Fibroblast of peridontal ligament (primary cell): Measurements from ENCODE around the gene AGMO.
A peak's percentile ranks its signal among the peaks of the same experiment; 100 is the strongest.
"Not testable (repeated sequence)": the region's sequence is repeated elsewhere in the genome, so short reads cannot be mapped to it uniquely, and the experiment has no call there.

ENCODE experiments used
- DNase-seq: peaks from one replicate; pipeline ENCODE4 v3.0.0-alpha.2; 2010; ENCODE audit errors: extremely low read depth

AGMO gene

DNA sequence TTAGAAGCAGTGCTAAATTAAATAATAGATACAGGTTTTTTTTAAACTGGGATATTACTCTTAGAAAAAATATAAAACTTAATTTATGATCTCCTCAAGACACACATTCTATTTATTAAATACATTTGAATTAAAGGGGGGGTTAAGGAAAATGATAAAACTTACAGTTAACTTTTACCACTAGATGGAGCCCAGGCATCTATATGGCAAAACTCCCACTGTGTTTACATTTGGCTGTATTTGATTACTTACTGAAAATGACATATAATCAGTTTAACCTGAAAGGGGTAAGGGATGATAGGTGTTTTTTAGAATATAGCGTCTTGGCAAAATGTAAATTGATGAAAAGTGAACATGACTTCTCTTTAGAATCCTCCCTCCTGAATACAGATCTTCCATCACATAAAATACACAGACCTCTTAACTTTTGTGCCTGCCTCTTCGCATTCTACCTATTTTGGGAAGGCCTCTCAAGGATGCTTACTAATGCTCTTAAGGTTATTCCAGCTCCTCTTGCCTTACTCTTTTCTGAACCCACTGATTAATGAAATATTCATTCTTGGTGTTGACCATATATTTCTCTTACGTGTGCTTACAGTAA is 235.7 kb downstream of the AGMO start:
- peak; percentile 59 for DNase-seq

DNA sequence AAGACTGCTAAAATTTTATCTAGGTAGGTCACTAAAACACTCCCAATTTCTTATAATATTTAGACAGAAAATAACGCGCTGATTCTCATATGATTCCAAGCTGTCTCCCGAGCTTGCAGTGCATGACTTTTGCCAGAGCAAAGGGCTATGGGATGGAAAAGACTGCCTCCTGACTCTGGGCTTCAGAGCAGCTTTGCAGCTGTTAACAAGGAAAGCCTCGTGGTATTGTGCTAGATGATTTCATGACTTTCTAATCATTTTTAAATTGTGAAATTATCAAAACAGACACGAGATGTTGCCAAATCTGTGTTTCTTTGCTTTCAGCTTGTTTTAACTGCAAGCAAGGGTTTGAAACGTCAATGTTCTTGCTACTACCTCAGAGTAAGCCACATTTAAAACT is 238.3 kb downstream of the AGMO start:
- peak; percentile 29 for DNase-seq

DNA sequence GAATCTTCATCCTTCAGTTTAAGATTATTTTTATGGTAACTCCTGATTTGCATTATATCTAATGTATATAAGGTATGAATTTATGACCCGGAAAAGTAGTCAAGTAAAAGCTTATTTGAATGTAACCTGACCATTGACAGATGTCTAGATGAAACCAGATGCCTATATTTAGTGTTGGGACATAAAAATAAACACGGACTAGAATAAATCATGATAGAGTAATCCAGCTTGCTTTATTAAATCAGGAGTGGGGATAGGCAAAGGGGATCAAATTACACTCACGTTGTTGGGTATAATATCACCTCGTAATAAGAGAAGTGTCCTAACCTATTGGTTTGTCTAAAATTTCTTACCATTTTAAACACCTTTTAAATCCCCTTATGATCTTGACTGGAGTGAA is 244.6 kb downstream of the AGMO start:
- no peak for DNase-seq

DNA sequence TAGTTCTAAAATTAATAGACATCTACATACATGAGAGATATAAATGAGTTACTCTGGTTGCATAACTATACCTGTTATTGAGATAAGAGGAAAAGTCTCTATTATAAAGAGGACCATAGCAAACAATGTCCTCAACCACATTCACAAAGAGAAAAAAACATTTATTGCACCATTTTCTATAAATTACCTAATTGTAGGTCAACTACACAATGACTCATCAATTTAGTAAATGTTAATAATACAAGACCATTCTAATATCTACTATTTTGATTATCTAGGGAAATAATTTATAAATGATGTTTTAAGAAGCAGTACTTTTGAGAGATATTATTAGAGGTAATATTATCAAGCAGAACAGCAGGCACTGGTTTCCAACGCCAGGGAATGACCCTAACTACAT is 246.1 kb downstream of the AGMO start:
- DNase-seq, result no peak

DNA sequence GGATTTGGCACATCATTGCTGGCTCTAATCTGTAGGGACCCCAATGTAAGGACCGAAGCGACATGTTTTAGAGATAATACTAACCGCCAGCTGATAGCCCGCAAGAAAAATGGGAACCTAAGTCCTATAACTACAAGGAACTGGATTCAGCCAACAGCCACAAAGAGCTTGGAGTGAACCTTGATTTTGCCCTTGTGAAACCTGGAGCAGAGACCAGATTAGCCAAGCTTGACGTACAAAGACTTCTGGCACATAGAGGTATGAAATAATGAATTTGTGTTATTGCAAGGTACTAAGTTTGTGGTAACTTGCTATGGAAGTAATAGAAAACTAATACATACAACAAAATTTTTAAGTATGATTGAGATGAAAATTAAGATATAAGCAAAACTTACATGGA is 246.9 kb downstream of the AGMO start:
- no peak for DNase-seq

DNA sequence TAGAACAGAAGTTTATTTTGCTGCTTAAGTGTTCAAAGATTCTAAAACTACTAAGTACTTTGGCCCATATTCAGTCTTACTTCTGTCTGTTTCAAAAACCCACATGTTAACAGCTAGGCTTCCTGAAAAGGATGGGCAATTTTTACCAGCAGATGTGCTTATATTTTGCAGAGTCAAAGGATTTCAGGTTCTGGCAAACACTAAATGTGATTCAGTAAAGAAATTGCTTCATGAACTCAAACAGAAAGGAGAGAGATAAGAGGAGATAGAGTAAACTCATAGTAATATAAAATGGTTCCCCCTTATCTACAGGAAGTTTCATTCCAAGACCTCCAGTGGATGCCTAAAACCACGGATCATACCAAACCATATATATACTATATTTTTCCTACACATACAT is 248.5 kb downstream of the AGMO start:
- DNase-seq, result no peak

DNA sequence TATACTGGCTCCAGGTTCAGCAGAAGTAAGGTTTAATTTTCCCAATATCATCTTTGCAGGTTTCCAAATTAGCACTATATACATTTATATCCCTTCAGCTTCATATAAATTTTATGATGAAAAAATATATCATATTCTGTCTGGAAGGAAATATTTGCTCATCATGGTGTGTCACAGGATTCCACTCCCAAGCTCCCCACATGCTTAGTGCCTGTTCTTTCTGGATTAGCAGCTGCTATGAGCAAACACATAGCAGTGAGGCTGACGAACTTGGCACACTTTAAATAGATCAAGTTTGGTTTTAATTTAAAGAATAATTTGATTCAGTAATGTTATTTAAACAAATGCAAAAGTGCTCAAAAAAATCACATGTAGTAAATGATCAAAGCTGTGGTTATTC is 251.9 kb downstream of the AGMO start:
- peak; percentile 48 for DNase-seq

DNA sequence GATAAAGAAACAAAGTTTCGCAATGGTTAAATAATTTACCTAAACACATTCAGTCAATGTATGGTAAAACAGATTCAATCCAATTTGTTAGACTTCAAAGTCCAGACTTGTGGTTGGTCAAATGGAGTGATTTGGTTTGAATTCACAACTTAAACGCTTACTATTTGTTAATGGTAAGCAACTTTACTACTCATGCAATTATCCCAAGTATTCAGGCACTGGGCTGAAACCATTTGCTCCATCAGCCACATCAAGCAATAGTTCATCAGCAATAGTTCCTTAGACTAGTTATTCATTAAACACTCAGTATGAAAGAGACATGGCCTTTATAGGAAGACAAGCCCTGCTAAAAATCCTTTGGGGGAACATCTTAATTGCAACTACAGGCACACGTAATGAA is 253.0 kb downstream of the AGMO start:
- DNase-seq, result no peak

DNA sequence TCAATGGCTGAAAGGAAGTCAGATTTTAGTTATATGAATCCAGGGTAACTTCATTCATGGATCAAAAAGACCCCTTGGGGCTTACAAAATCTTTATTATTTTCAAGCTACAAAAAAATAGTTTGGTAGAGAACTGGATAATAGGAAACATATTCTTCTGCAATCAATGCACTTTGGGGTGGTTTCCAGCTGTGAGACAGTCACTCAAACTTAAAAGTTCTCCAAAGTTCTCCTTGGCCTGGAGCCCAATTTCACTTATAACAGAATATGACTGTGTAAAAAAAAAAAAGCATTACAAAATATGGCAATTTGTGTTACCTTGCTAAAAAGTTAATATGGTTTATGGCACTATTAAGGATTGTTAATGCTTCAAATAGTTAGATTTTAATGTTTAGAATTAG is 255.5 kb downstream of the AGMO start:
- peak; percentile 8 for DNase-seq

DNA sequence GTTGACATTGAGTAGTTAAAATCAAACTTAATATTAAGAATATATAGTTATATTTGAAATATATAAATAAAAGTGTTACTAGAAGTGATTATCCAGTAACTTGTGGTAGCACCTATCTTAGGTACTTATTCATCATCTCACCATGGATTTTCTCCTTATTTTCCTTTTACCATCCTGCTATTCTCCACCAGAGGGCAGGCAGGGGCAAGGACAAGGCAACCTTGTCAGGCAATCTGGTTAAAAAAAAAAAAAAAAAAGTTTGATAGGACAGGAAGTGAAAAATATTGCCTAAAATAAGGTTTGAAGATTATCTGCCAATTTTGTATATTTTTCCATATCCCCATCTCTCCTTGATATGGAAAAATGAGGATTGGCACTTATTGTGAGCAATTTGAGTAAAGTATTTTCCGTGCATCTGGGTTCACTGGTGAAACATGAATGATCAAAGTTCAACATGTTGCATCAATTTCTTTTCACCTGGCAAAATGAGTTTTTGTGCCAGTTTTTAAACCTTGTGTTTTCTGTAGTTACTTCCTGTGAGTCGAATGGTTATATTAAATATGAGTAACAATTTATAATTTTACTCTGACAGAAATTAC is 256.7 kb downstream of the AGMO start:
- peak; percentile 63 for DNase-seq

DNA sequence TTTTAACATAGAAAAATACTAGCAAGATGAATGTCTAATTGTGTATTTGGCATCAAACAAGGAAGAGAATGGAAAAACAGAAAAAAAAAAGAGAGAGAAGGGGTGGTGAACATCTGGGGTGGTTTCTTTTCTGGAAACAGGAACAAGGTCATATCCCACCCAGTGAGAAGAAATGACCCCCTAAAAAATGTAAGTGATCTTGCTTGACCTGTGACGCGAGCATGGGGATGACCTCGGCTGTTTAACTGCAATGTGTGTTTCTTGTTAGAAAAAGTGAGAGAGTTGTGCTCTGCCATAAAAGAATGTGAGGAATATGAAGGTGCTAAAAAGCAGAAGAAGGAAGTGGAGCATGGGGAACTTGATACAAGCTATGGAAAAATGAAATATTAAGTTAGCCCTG is 258.5 kb downstream of the AGMO start:
- DNase-seq, result no peak

DNA sequence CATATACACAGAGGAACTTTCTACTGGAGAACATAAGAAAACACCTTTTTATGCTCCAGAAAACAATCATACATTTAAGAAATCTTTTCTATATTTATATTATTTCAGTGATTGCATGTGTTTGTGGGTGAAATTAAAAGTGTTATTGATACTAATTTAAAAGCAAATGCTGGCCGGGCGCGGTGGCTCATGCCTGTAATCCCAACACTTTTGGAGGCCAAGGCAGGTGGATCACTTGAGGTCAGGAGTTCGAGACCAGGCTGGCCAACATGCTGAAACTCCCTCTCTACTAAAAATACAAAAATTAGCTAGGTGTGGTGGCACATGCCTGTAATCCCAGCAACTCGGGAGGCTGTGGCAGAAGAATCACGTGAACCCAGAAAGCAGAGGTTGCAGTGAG is 260.8 kb downstream of the AGMO start:
- DNase-seq, result not testable (repeated sequence)

DNA sequence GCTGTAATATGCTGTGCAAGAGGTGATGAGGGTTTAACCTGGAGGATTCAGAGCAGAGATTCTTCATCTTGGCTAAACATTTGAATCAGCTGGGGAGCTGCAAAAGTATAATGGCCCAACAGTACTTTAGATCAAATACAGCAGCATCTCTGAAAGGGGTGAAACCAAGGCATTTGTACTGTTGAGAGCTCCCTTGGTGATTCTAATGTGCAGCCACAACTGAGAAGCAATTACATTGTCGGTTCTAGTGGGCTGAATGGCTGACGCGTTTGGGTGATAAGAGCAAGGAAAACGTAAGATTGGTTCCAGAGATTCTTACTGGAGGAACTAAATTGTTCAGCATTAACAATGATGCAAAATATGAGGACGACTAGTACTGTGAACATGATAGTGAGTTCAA is 269.7 kb downstream of the AGMO start:
- DNase-seq, result no peak

DNA sequence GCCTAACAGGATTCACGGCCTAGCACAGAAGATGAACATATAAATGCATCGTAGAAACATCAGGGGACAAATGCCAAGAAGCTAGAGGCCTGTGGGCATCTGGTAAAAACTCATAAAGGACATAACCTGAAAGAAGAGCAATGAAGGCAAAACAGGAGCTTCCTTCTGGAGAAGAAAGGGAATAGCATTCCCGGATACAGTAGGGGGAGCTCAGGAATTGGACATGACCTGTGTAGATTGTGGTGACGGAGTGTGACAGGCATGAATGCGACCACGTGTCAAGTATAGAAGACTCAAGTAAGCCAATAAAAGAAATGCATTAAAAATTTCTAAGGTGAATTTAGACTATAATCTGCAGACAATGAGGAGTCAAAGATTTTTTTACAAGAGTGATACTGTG is 270.1 kb downstream of the AGMO start:
- no peak for DNase-seq

DNA sequence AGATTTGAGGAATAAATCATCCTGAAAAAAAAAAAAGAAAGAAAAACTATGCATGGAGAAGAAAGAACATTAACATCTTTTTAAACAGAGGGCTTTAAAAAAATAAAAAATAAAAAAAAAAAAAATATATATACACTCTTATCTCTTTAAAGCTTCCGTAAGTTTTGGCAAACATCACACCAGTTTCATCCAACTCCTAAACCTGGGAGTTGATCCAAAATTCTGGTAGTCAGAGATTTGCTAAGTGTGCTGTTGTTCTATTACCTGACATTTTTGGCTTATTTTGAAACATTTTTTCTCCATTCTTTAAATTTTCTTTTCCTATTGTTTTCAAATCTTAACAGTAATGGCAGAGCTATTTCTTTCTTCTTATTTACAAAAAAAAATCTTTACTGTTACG is 273.1 kb downstream of the AGMO start:
- no peak for DNase-seq

DNA sequence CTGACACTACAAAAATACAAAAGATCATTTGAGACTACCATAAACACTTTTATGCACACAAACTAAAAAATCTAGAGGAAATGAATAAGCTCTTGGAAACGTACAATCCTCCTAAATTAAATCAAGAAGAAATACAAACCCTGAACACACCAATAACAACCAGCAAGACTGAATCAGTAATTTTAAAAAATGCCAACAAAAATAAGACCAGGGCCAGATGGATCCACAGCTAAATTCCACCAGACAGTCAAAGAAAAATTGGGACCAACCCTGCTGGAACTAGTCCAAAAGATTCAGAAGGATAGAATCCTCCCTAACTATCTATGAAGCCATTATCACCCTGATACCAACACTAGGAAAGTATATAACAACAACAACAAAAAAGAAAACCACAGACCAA is 277.4 kb downstream of the AGMO start:
- DNase-seq, result no peak

DNA sequence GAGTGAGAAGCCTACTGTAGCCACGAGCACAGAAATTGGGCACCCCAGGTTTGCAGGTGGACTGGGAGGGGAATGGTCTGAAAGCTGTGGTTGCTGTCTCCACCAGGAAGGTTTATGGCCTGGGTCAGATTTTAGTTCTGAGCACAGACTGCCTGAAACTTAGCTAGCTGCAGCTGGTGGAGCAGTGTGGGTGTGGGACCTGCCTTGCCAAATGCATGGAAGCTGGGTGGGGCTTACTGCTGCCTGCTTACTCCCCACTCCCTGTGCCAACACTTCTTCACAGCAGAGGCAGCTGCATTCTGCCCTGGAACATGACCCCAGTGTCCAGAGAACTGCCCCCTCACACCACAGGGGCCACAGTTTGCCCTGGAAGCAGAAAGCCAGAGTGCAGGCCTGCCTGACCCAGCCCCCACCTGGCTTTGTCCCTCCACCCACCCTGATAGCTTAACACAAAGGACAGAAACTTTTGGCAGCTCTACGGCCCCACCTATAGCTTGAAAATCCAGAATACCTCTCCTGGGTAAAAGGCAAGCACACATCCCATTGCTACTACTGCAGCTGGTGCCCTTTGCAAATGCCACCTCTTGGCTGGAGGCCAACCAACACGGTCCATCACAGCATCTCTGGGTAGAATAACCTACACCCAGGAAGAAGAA is 281.6 kb downstream of the AGMO start:
- no peak for DNase-seq

DNA sequence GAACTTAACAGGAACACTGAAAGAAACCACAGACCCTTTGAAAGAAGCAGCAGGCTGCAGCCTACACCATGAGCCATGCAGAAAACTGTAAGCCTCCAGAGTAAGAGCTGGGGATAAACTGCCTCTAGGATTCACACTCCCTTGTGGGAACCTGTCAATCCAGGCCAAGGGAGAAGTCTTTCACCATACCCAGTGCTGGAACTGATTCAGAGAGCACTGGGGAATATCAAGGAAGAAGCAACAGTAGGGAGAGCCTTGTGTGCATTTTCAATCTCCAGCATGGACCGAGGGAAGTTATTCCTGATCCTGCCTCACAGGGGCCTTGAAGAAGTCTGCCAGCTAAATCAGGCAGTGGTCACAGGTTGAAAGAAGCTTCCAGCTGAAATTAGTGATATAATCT is 282.2 kb downstream of the AGMO start:
- DNase-seq, result no peak

DNA sequence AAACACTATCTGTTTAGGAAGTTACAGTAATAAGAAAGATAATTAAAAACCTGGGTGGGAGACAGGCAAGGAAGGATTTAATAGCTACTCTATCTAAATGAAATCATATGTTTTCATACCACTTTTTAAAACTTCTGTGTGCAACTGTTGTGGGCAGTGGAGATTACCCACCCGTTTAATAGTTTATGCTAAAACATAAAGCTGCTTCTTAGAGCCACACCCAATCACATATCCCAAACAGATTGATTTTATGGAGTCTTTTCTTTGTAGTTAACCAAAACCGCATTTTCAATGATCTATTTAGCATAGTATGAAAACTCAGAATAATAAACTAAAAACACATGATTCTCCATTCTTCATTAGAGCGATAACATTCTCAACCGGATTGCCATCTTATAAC is 304.1 kb downstream of the AGMO start:
- no peak for DNase-seq

DNA sequence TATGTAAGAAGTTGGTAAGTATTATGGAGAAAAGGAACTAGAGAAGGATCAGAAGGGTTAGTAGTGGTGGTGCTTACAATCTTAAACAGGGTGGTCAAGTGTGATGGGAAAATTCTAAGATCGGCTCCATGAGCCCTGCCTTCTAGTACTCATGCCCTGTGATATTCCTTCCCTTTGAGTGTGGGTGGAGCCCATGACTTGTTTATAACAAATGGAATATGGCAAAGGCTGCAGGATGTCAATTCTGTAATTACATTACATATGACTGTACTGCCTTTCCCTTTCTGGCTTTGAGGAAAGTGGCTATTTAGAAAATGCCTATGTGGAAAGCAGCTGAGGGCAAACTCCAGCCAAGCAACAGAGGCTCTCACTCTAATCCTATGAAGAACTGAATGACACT is 309.6 kb downstream of the AGMO start:
- DNase-seq, result no peak

DNA sequence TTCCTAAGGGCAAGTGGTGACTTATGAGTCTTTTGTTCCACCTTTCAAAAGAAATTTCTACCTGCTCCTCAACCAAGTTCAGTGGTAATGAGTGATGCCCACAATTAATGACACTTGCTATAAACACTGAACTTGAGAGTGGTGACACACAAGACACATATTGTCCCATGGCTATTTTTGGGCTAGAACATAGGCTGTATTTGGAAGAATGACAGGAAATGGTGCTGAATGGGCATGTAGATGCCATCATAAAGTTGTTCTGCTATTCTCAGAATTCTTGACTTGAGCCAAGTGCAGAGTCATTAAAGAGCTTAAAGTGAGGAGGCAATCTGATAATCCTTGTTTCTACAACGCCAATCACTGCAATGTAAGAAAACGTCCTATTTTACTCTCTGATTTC is 313.3 kb downstream of the AGMO start:
- DNase-seq, result no peak

DNA sequence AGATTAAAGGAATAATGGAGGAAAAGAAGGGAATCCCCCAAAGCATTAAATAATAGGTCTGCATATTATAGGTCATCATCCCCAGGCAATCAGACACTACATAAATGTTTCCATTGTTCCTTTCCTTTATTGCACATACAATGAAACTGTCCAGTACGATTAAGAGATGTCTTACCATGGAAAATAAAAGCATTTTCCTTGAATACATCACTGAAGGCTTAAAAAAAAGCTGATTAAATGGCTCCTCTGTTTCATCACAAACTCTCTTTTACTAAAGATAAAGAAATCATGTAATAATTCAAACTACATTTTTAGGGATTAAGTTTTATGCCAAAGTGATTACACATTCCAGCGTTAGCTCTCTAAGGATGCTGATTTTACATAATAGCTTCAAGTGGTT is 316.0 kb downstream of the AGMO start:
- DNase-seq, result no peak

DNA sequence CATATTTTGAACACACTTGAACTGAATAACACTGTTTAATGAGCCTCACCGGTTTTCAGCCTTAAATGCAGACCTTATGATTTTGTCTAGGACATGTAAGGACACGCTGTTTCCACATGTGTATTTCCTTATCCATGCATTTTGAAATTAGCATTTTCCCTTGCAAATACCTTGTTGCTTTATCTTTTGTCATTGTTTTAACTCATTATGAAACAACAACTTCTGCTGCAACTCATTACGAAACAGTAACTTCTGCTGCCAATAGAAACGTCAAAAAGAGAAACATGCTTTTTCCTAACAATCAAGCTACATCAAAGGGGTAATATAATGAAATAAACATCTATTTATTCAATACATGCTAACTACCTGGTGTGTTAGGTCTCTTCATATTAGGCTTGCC is 322.0 kb downstream of the AGMO start:
- no peak for DNase-seq

DNA sequence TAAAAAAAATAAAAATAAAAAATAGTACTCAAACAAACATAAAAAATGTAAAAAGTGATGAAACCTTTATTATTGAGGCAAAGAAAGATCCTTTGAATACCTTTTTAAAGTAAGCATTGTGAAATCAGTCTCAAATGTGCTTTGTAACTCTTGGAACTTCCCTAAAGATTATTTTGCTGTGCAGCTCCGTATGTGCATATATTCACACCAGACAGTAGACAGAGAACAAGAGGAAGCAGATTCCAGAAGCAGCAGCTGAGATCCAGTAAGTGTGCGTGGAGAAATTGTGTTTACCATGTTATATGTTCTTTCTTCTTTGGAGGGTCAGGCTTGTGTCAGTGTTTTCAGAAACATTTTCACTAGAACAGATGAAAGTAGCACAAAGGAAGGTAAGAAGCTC is 324.9 kb downstream of the AGMO start:
- no peak for DNase-seq
